SK-N-MC (cell line): Measurements from ENCODE around the gene TAPBP.
A peak's percentile ranks its signal among the peaks of the same experiment; 100 is the strongest.
"Not testable (repeated sequence)": the region's sequence is repeated elsewhere in the genome, so short reads cannot be mapped to it uniquely, and the experiment has no call there.

ENCODE experiments used
- DNase-seq: peaks from one replicate; pipeline ENCODE4 v3.0.0-alpha.2; 2011; ENCODE audit warnings: low read depth, low spot score
- H3K27ac ChIP-seq: fragments of 200-600 bp; sonication (generic); 2 replicates; pipeline ENCODE4 v1.5.1; 2016; ENCODE audit warnings: mixed run types
- H3K36me3 ChIP-seq: fragments of 200-600 bp; sonication (generic); 2 replicates; pipeline ENCODE4 v1.6.1; 2017; ENCODE audit warnings: antibody characterized with exemption, low read length, mixed read lengths; ENCODE audit not compliant: insufficient read depth
- H3K4me3 ChIP-seq: fragments of 200-600 bp; sonication (generic); 2 replicates; pipeline ENCODE4 v1.5.1; 2016
- H3K9ac ChIP-seq: fragments of 200-600 bp; sonication (generic); 2 replicates; pipeline ENCODE4 v1.8.0; 2017; ENCODE audit warnings: mixed run types, mixed read lengths; ENCODE audit not compliant: insufficient read length
- H3K9me3 ChIP-seq: fragments of 200-600 bp; sonication (generic); 2 replicates; pipeline ENCODE4 v1.6.1; 2017; ENCODE audit warnings: low read depth, mild to moderate bottlenecking, antibody characterized with exemption, low read length, moderate library complexity, mixed read lengths
- EZH2 ChIP-seq: fragments of 200-600 bp; sonication (generic); IDR thresholded peaks from one replicate; pipeline ENCODE4 v1.6.1; 2017; ENCODE audit warnings: antibody characterized with exemption
- FOXP2 ChIP-seq: optimal IDR thresholded peaks from 2 replicates; pipeline ENCODE3; 2011; ENCODE audit warnings: mild to moderate bottlenecking, moderate library complexity; ENCODE audit not compliant: insufficient read depth; ENCODE audit errors: extremely low read length, control extremely low read depth
- POLR2AphosphoS5 ChIP-seq: IDR thresholded peaks from 2 replicates; pipeline ENCODE4 v1.6.1; 2012; ENCODE audit warnings: mild to moderate bottlenecking, low read depth, low read length, borderline replicate concordance

TAPBP gene

DNA sequence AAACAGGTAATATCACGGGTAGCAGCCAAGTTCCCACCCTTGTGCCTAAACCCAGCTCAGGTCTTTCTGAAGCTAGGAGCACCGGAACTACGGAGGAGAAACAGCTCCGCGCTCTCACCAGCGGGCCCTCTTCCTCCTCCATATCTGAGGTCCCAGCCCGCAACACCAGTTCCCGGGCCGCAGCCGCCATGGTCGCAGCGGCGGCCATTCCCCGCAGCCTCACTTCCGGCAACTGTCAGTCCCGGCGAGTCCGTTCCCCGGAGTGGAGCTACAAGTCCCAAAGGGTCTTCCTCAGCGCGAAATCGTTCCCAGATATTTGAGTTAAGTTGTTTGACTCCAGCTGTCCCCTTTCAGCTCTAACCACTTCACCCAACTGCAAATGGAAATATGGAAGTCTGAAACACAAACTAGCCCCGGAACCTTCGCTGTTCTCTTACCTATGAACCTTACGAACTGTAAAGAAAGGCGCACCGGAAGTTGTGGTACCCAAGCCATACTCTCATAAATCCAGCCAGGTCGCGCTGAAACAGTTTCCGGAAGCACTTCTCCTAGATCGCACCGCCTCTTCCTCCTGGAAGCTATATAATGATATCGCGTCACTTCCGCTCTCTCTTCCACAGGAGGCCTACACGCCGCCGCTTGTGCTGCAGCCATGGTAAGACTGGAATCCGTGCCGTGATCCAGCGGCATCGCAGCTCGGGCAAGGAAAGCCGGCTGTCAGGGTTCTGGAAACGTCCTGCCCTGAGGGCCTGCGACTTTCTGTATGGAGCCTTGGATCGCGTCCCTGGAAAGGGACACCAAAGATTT is 42.2 kb downstream of the TAPBP start, which contains the start of the genes RPS18 and VPS52:
Gene RPS18, plus strand, starts transcription at position 608 of the 807 bp plus-strand sequence. Its CDS starts 45 bp downstream, at position 653.
Gene VPS52, minus strand, starts transcription at position 409 of the 807 bp plus-strand sequence. Its CDS starts 201 bp downstream, at position 208.
- Histone ChIP-seq H3K27ac (peak within 1 kb of the TSS; percentile 99), H3K4me3 (peak within 1 kb of the TSS; percentile 99), H3K36me3 (peaks cover 73% of the 10 kb centered on the region), H3K9me3 (no peaks in the 10 kb centered on the region), H3K9ac (peak within 1 kb of the TSS; percentile 99)
- DNase-seq, result peak; percentile 100
- TF ChIP-seq EZH2 (no peak), FOXP2 (peak; percentile 20), POLR2AphosphoS5 (peak; percentile 100)

DNA sequence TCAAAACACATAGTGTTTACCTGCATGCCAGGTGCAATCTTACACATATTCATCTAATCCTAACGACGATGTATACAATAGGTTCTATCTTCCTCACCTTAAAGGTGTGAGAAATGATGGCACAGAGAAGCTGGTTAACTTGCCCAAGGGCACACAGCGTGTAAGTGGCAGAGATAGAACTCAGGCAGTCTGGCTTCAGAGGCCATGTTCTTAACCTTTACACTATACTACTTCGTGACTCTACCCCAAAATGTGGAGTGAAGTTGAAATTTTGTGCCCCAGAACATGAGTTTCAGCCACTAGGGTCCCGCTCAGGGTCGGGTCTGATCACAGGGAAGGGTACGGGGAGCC is 42.8 kb downstream of the TAPBP start:
- TF ChIP-seq POLR2AphosphoS5 (no peak), FOXP2 (no peak), EZH2 (no peak)
- no peaks in the 10 kb centered on the region for H3K9me3 ChIP-seq
- peaks cover 67% of the 10 kb centered on the region for H3K36me3 ChIP-seq
- H3K27ac ChIP-seq, result peak overlapping the region; percentile 99
- peak overlapping the region; percentile 99 for H3K9ac ChIP-seq
- H3K4me3 ChIP-seq, result peak overlapping the region; percentile 99
- DNase-seq, result no peak

DNA sequence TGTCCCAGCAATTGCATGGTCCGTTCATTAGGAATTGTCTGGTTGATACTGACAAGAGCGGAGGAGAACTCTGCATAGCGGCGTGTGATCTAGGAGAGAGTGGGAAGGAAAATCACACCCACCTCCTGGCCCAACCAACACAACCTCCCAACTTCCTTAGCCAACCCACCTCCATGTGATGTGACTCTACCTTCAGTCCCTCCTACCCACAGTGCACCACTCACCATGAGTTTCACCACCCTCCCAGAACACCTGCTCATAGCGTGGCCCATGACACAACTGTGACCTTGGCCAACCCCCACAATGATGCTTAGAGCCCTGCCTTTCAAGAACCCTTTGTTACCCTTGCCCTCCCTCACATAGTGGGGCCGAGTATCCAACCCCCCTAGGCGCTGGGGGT is 49.9 kb downstream of the TAPBP start:
- no peak overlapping the region for H3K4me3 ChIP-seq
- no peak for DNase-seq
- TF ChIP-seq FOXP2, result no peak
- no peak for TF ChIP-seq POLR2AphosphoS5
- H3K9ac ChIP-seq, result no peak overlapping the region
- peaks cover 44% of the 10 kb centered on the region; the same call in 1 of the 2 replicates for H3K36me3 ChIP-seq
- no peaks in the 10 kb centered on the region for H3K9me3 ChIP-seq
- no peak overlapping the region for H3K27ac ChIP-seq

DNA sequence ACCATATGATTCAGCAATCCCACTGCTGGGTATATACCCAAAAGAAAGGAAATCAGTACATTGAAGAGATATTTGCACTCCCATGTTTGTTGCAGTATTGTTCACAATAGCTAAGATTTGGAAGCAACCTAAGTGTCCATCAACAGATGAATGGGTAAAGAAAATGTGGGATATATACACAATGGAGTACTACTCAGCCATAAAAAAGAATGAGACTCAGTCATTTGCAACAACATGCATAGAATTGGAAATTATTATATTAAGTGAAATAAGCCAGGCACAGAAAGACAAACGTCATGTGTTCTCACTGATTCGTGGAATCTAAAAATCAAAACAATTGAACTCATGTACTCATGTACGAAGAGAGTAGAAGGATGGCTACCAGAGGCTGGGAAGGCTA is 51.4 kb downstream of the TAPBP start:
- not testable (repeated sequence) for H3K4me3 ChIP-seq, H3K27ac ChIP-seq, DNase-seq, H3K9me3 ChIP-seq, H3K9ac ChIP-seq
- peaks cover 30% of the 10 kb centered on the region; the same call in 1 of the 2 replicates for H3K36me3 ChIP-seq

DNA sequence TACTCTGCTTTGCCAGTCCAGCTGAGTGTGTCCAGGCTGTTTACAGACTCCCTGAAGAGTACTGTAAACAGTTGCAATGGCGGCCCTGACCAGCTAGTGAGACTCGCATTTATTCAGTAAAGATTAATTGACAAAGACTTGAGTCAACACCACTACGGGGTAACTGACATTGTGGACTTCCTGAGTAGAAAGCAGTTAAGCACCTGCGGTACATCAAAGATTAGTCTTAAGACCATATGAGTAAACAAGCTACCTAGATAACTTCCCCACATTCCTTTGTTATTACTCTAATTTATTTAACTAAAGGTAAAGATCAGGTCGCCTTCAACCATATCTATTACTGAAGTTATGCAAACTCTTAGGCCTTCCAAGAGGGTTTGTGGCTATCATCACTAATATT is 54.8 kb downstream of the TAPBP start:
- TF ChIP-seq EZH2 (no peak), FOXP2 (no peak), POLR2AphosphoS5 (no peak)
- DNase-seq, result no peak
- H3K9me3 ChIP-seq, result no peaks in the 10 kb centered on the region
- H3K9ac ChIP-seq, result no peak overlapping the region
- no peak overlapping the region for H3K27ac ChIP-seq
- H3K36me3 ChIP-seq, result peaks cover 19% of the 10 kb centered on the region; the same call in 1 of the 2 replicates
- H3K4me3 ChIP-seq, result no peak overlapping the region

DNA sequence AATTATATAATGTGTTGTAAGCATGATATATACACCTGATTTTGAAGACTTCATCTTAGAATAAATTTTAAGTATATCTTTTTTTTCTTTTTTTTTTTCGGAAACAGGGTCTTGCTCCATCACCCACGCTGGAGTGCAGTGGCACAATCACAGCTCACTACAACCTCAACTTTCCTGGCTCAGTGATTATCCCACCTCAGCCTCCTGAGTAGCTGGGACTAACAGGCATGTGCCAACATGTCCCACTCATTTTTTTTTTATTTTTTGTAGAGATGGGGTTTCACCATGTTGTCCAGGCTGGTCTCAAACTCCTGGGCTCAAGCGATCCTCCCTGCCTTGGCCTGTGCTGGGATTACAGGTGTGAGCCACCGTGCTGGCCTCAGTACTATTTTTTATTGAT is 59.3 kb downstream of the TAPBP start:
- DNase-seq, result no peak
- Histone ChIP-seq H3K4me3 (no peak overlapping the region), H3K27ac (no peak overlapping the region), H3K36me3 (peaks cover 8% of the 10 kb centered on the region; the same call in 1 of the 2 replicates), H3K9ac (no peak overlapping the region), H3K9me3 (no peaks in the 10 kb centered on the region)
- no peak for TF ChIP-seq EZH2
- TF ChIP-seq POLR2AphosphoS5, result no peak
- TF ChIP-seq FOXP2, result no peak

DNA sequence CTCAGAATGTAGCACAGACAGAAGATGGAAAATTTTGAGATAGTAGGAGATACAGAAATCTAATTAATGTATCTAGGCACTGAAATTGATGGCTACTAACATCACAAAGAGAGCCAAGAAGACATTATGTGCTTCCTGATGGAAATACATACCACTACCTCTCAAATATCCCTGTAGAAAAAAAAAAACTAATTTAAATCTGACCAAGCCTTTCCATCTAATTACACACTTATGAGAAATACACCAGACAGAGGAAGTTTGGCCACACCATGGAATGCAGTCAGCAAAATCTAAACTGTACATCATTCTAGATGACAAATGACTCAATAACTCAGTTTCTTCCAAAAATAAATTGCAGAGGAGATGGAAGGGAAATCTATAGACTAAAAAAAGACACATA is 61.1 kb downstream of the TAPBP start:
- Histone ChIP-seq H3K9me3 (no peaks in the 10 kb centered on the region), H3K36me3 (peaks cover 8% of the 10 kb centered on the region; the same call in 1 of the 2 replicates), H3K9ac (no peak overlapping the region), H3K4me3 (no peak overlapping the region), H3K27ac (no peak overlapping the region)
- TF ChIP-seq FOXP2 (no peak), POLR2AphosphoS5 (no peak), EZH2 (no peak)
- no peak for DNase-seq

DNA sequence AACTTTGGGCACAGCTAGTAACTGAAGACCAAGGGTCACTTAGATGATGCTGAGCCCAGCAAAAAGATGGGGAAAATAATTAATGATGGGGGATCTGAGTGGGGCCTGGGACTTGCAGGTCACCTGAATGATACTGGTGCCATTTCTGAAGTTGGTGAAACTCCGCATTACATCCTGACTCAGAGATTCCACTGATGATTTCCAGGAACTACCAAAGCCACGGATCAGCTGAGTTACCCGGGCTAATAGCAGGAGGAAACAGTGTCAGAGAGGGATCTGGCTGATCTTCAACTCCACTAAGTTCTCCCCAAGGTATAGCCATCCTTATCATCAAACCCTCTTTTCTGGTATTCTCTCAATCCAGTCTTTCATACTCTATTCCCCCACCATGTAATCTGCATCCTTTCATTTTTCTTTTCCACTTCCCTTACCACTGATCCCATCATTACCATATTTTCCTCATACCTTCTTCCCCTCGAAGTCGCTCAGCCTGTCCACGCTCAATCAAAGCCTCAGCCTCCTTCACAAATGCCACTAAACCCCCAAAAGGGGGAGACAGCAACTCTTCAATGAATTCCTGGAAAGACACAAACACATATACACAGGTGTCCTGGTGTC is 62.4 kb downstream of the TAPBP start:
- Histone ChIP-seq H3K4me3 (no peak overlapping the region), H3K9ac (no peak overlapping the region), H3K36me3 (peaks cover 5% of the 10 kb centered on the region; the same call in 1 of the 2 replicates), H3K27ac (no peak overlapping the region), H3K9me3 (no peaks in the 10 kb centered on the region)
- DNase-seq, result no peak
- no peak for TF ChIP-seq EZH2
- no peak for TF ChIP-seq FOXP2
- no peak for TF ChIP-seq POLR2AphosphoS5

DNA sequence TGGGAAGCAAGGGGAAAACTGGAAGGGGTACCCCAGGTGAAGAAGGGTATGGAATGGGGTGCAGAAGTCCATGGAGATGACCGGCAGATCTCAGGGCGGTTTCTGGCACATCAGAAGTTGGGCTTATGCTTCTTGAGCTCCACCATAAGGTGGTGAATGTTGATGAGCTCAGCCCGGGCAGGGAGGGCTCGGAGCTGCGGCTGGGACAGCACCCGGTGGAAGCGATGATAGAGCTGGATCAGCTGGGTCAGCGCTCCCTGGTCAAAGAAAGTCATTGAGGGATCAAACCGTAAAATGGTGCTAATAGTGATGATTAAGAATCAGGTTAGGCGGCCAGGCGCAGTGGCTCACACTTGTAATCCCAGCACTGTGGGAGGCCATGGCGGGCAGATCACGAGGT is 63.1 kb downstream of the TAPBP start:
- H3K9me3 ChIP-seq, result no peaks in the 10 kb centered on the region
- H3K27ac ChIP-seq, result no peak overlapping the region
- peaks cover 5% of the 10 kb centered on the region; the same call in 1 of the 2 replicates for H3K36me3 ChIP-seq
- no peak overlapping the region for H3K9ac ChIP-seq
- no peak overlapping the region for H3K4me3 ChIP-seq
- DNase-seq, result no peak
- no peak for TF ChIP-seq POLR2AphosphoS5
- no peak for TF ChIP-seq EZH2
- TF ChIP-seq FOXP2, result no peak
